Neural cell (in vitro differentiated cells): ENCODE measurements around the gene LRRC8E. TPM values are rescaled to one million over a fixed set of nuclear protein-coding genes. Genes with fewer than 3 reads are reported as not detected.

Source experiments
- H2AFZ ChIP-seq: fragments of 200-600, 300-800 bp; sonication (generic), shearing (Covaris generic); 2 replicates; pipeline ENCODE4 v1.6.0; 2014; ENCODE audit warnings: low read depth, mild to moderate bottlenecking, antibody characterized with exemption, low read length, moderate library complexity
- H3F3A ChIP-seq: fragments of 200-600 bp; shearing (Covaris generic); 2 replicates; pipeline ENCODE4 v1.6.1; 2016; ENCODE audit warnings: mild to moderate bottlenecking, moderate library complexity, mixed read lengths, antibody characterized with exemption, low read length; ENCODE audit not compliant: insufficient read depth, poor library complexity, severe bottlenecking
- H3K27ac ChIP-seq: fragments of 200-600, 300-800 bp; sonication (generic), shearing (Covaris generic); 2 replicates; pipeline ENCODE4 v1.5.1; 2014; ENCODE audit warnings: mild to moderate bottlenecking, low read length, moderate library complexity
- H3K27me3 ChIP-seq: fragments of 300-800, 200-600 bp; sonication (generic), shearing (Covaris generic); 2 replicates; pipeline ENCODE4 v1.6.0; 2014; ENCODE audit warnings: mild to moderate bottlenecking, low read depth, low read length, moderate library complexity; ENCODE audit not compliant: insufficient read depth
- H3K36me3 ChIP-seq: fragments of 300-800, 200-600 bp; sonication (generic), shearing (Covaris generic); 2 replicates; pipeline ENCODE4 v1.5.1; 2014; ENCODE audit warnings: mild to moderate bottlenecking, antibody characterized with exemption, low read length, moderate library complexity; ENCODE audit not compliant: insufficient read depth
- H3K4me2 ChIP-seq: fragments of 300-800, 200-600 bp; sonication (generic), shearing (Covaris generic); 2 replicates; pipeline ENCODE4 v1.6.0; 2014; ENCODE audit warnings: mild to moderate bottlenecking, low read length
- H3K4me3 ChIP-seq: fragments of 300-800, 200-600 bp; sonication (generic), shearing (Covaris generic); 2 replicates; pipeline ENCODE4 v1.5.1; 2014; ENCODE audit warnings: mild to moderate bottlenecking, low read length, moderate library complexity
- H3K79me2 ChIP-seq: fragments of 200-600 bp; shearing (Covaris generic); replicated peaks from 2 replicates; pipeline ENCODE4 v1.6.0; 2014; ENCODE audit warnings: mild to moderate bottlenecking, low read length, moderate library complexity; ENCODE audit not compliant: insufficient read depth
- H3K9ac ChIP-seq: fragments of 300-800, 200-600 bp; sonication (generic), shearing (Covaris generic); 2 replicates; pipeline ENCODE4 v1.6.1; 2016; ENCODE audit warnings: mild to moderate bottlenecking, low read length, mixed read lengths
- H3K9me2 ChIP-seq: fragments of 200-600 bp; shearing (Covaris generic); 2 replicates; pipeline ENCODE4 v1.6.1; 2016; ENCODE audit warnings: mild to moderate bottlenecking, low read length, mixed read lengths; ENCODE audit not compliant: insufficient read depth
- H3K9me3 ChIP-seq: fragments of 200-600, 300-800 bp; sonication (generic), shearing (Covaris generic); 2 replicates; pipeline ENCODE4 v1.6.1; 2016; ENCODE audit warnings: mild to moderate bottlenecking, mixed run types, low read length, moderate library complexity, mixed read lengths
- H4K20me1 ChIP-seq: fragments of 200-600 bp; shearing (Covaris generic); 2 replicates; pipeline ENCODE4 v1.6.1; 2016; ENCODE audit warnings: mild to moderate bottlenecking, mixed run types; ENCODE audit not compliant: insufficient read depth
- CTCF ChIP-seq: fragments of 450-650 bp; IDR thresholded peaks from 2 replicates; pipeline ENCODE4 v1.5.1; 2014; ENCODE audit warnings: antibody characterized with exemption, mild to moderate bottlenecking, moderate library complexity; ENCODE audit not compliant: poor library complexity, severe bottlenecking
- EP300 ChIP-seq: fragments of 450-650 bp; conservative IDR thresholded peaks from 2 replicates; pipeline ENCODE4 v1.6.1; 2014; ENCODE audit warnings: antibody characterized with exemption, mild to moderate bottlenecking, moderate library complexity; ENCODE audit not compliant: poor library complexity, severe bottlenecking
- EZH2 ChIP-seq: fragments of 200-600, 300-800 bp; shearing (Covaris generic), sonication (generic); IDR thresholded peaks from 2 replicates; pipeline ENCODE4 v1.6.1; 2014; ENCODE audit warnings: antibody characterized with exemption, low read length, borderline replicate concordance, mild to moderate bottlenecking; ENCODE audit not compliant: insufficient read depth, poor library complexity, severe bottlenecking
- MXI1 ChIP-seq: fragments of 450-650 bp; conservative IDR thresholded peaks from 2 replicates; pipeline ENCODE4 v1.6.1; 2014; ENCODE audit warnings: antibody characterized with exemption, mild to moderate bottlenecking; ENCODE audit not compliant: poor library complexity, severe bottlenecking
- POLR2AphosphoS5 ChIP-seq: IDR thresholded peaks from 2 replicates; pipeline ENCODE4 v1.6.1; 2012
- RAD21 ChIP-seq: fragments of 450-650 bp; conservative IDR thresholded peaks from 2 replicates; pipeline ENCODE4 v1.6.1; 2014; ENCODE audit warnings: antibody characterized with exemption, mild to moderate bottlenecking, moderate library complexity
- REST ChIP-seq: IDR thresholded peaks from 2 replicates; pipeline ENCODE4 v1.6.1; 2012; ENCODE audit warnings: borderline replicate concordance
- SMC3 ChIP-seq: fragments of 450-650 bp; conservative IDR thresholded peaks from 2 replicates; pipeline ENCODE4 v1.6.1; 2014; ENCODE audit warnings: antibody characterized with exemption, mild to moderate bottlenecking, moderate library complexity; ENCODE audit not compliant: poor library complexity
- TAF1 ChIP-seq: IDR thresholded peaks from 2 replicates; pipeline ENCODE4 v1.6.1; 2012; ENCODE audit warnings: low read depth
- polyA plus RNA-seq: library from polyadenylated mRNA; depleted of rRNA; stranded (reverse); fragments of >200 nt; gene quantifications from 2 replicates; pipeline ENCODE4 v1.2.3, GENCODE V29; 2014

Gene LRRC8E
- polyA plus RNA-seq, 1 donor from 2014 or later = not detected

GRCh38 chr19:7932276-7932929 lies 44.1 kb downstream of the LRRC8E start:
- Histone ChIP-seq H2AFZ (no peak overlapping the region), H3K27ac (no peak overlapping the region), H3K36me3 (no peaks in the 10 kb centered on the region)

GRCh38 chr19:7932930-7933300 lies 44.6 kb downstream of the LRRC8E start:
- Histone ChIP-seq H3K27ac (no peak overlapping the region), H4K20me1 (no peaks in the 10 kb centered on the region), H3K36me3 (no peaks in the 10 kb centered on the region), H3K9me2 (no peaks in the 10 kb centered on the region), H3K79me2 (no peaks in the 10 kb centered on the region), H3K9ac (no peak overlapping the region), H3K4me2 (no peak overlapping the region), H3K4me3 (no peak overlapping the region), H3K27me3 (no peaks in the 10 kb centered on the region), H3F3A (no peaks in the 10 kb centered on the region), H3K9me3 (no peaks in the 10 kb centered on the region), H2AFZ (no peak overlapping the region)
- TF ChIP-seq EP300 (no peak), TAF1 (no peak), MXI1 (no peak), POLR2AphosphoS5 (no peak), EZH2 (no peak), SMC3 (no peak), CTCF (no peak), RAD21 (no peak)

More at GRCh38 chr19:7932276-7932929, 44.1 kb downstream of the LRRC8E start:
- Histone ChIP-seq H3K79me2 (no peaks in the 10 kb centered on the region), H3F3A (no peaks in the 10 kb centered on the region), H3K4me3 (no peak overlapping the region), H3K9me3 (no peaks in the 10 kb centered on the region), H3K9ac (no peak overlapping the region), H3K9me2 (no peaks in the 10 kb centered on the region), H3K4me2 (no peak overlapping the region), H3K27me3 (no peaks in the 10 kb centered on the region), H4K20me1 (no peaks in the 10 kb centered on the region)
- TF ChIP-seq MXI1 (no peak), RAD21 (no peak), EP300 (no peak), SMC3 (no peak), CTCF (no peak), EZH2 (no peak), TAF1 (no peak), POLR2AphosphoS5 (no peak), REST (no peak)
